B cell (primary cell): ENCODE measurements around the gene ERC1.

Source experiments
- CTCF ChIP-seq: fragments of 200-600 bp; IDR thresholded peaks from one replicate; pipeline ENCODE4 v1.8.0; 2022; ENCODE audit warnings: antibody characterized with exemption, mild to moderate bottlenecking
- EZH2 ChIP-seq: IDR thresholded peaks from 2 replicates; pipeline ENCODE4 v1.6.1; 2012; ENCODE audit warnings: borderline replicate concordance, low read depth, mild to moderate bottlenecking, moderate library complexity, low read length; ENCODE audit not compliant: insufficient read depth, poor library complexity, severe bottlenecking

- TF ChIP-seq CTCF (no peak), EZH2 (no peak)
Measured at GRCh38 chr12:1536817-1537216, 545.8 kb downstream of the ERC1 start.
